Parathyroid adenoma (tissue), 2 donors: ENCODE results near the gene EEF1AKMT2.

Source experiments
- H2AFZ ChIP-seq: fragments of 300-600 bp; sonication (generic); one replicate; pipeline ENCODE4 v1.7.0; 2017; ENCODE audit warnings: antibody characterized with exemption, mild to moderate bottlenecking
- H3K27ac ChIP-seq: fragments of 300-600 bp; sonication (generic); one replicate; pipeline ENCODE4 v1.7.0; 2017
- H3K27me3 ChIP-seq: fragments of 300-600 bp; sonication (generic); one replicate; pipeline ENCODE4 v1.7.0; 2017; ENCODE audit warnings: low read length; ENCODE audit not compliant: control insufficient read depth, insufficient read depth
- H3K36me3 ChIP-seq: fragments of 300-600 bp; sonication (generic); one replicate; pipeline ENCODE4 v1.7.0; 2017; ENCODE audit warnings: low read length; ENCODE audit not compliant: control insufficient read depth, insufficient read depth
- H3K4me1 ChIP-seq: fragments of 300-600 bp; sonication (generic); one replicate; pipeline ENCODE4 v1.7.0; 2017; ENCODE audit warnings: control low read depth
- H3K4me2 ChIP-seq: fragments of 300-600 bp; sonication (generic); one replicate; pipeline ENCODE4 v1.7.0; 2017; ENCODE audit warnings: low read length
- H3K4me3 ChIP-seq: fragments of 300-600 bp; sonication (generic); one replicate; pipeline ENCODE4 v1.7.0; 2017; ENCODE audit warnings: low read depth, low read length
- H3K79me2 ChIP-seq: fragments of 300-600 bp; sonication (generic); one replicate; pipeline ENCODE4 v1.7.0; 2017; ENCODE audit warnings: control low read depth
- H3K9ac ChIP-seq: fragments of 300-600 bp; sonication (generic); one replicate; pipeline ENCODE4 v1.7.0; 2017; ENCODE audit warnings: mild to moderate bottlenecking
- H3K9me3 ChIP-seq: fragments of 300-600 bp; sonication (generic); one replicate; pipeline ENCODE4 v1.7.0; 2017; ENCODE audit warnings: low read length; ENCODE audit not compliant: control insufficient read depth
- CTCF ChIP-seq: fragments of 300-600 bp; sonication (generic); IDR thresholded peaks from one replicate; pipeline ENCODE4 v1.7.0; 2017; ENCODE audit warnings: antibody characterized with exemption, mild to moderate bottlenecking
- donor health status: primary hyperparathyroidism.

EEF1AKMT2 gene

GRCh38 chr10:124739986-124740368 lies 51.7 kb downstream of the EEF1AKMT2 start:
- Histone ChIP-seq H3K27ac (peak overlapping the region; percentile 5), H3K4me2 (no peak overlapping the region), H2AFZ (no peak overlapping the region), H3K4me1 (peaks cover 52% of the 10 kb centered on the region), H3K27me3 (no peaks in the 10 kb centered on the region), H3K79me2 (peaks cover 43% of the 10 kb centered on the region), H3K9ac (no peak overlapping the region), H3K4me3 (no peak overlapping the region), H3K36me3 (no peaks in the 10 kb centered on the region), H3K9me3 (no peaks in the 10 kb centered on the region)
- no peak for TF ChIP-seq CTCF

- H3K4me3 ChIP-seq, result no peak overlapping the region
- no peak overlapping the region for H3K27ac ChIP-seq
- H3K4me2 ChIP-seq, result no peak overlapping the region
- H3K9ac ChIP-seq, result no peak overlapping the region
- H3K4me1 ChIP-seq, result peaks cover 51% of the 10 kb centered on the region
- H3K27me3 ChIP-seq, result no peaks in the 10 kb centered on the region
- H3K36me3 ChIP-seq, result no peaks in the 10 kb centered on the region
- no peaks in the 10 kb centered on the region for H3K9me3 ChIP-seq
- no peak overlapping the region for H2AFZ ChIP-seq
- peaks cover 47% of the 10 kb centered on the region for H3K79me2 ChIP-seq
- TF ChIP-seq CTCF, result no peak
These were observed 52.4 kb downstream of the EEF1AKMT2 start for GRCh38 chr10:124739119-124739921.

GRCh38 chr10:124738441-124738840 lies 53.2 kb downstream of the EEF1AKMT2 start:
- Histone ChIP-seq H3K27me3 (no peaks in the 10 kb centered on the region), H3K4me2 (no peak overlapping the region), H2AFZ (no peak overlapping the region), H3K9me3 (no peaks in the 10 kb centered on the region), H3K4me1 (peaks cover 60% of the 10 kb centered on the region), H3K79me2 (peaks cover 49% of the 10 kb centered on the region), H3K9ac (no peak overlapping the region), H3K27ac (no peak overlapping the region), H3K4me3 (no peak overlapping the region), H3K36me3 (no peaks in the 10 kb centered on the region)
- no peak for TF ChIP-seq CTCF

GRCh38 chr10:124737708-124738107 lies 54.0 kb downstream of the EEF1AKMT2 start:
- no peak for TF ChIP-seq CTCF
- Histone ChIP-seq H2AFZ (no peak overlapping the region), H3K79me2 (peaks cover 49% of the 10 kb centered on the region), H3K4me3 (no peak overlapping the region), H3K27ac (peak overlapping the region; percentile 66), H3K4me2 (no peak overlapping the region), H3K36me3 (no peaks in the 10 kb centered on the region), H3K9ac (no peak overlapping the region), H3K9me3 (no peaks in the 10 kb centered on the region), H3K27me3 (no peaks in the 10 kb centered on the region), H3K4me1 (peaks cover 67% of the 10 kb centered on the region)

GRCh38 chr10:124737221-124737620 lies 54.5 kb downstream of the EEF1AKMT2 start:
- no peak overlapping the region for H3K4me3 ChIP-seq
- H3K4me1 ChIP-seq, result peaks cover 70% of the 10 kb centered on the region
- no peak overlapping the region for H2AFZ ChIP-seq
- no peak overlapping the region for H3K4me2 ChIP-seq
- no peaks in the 10 kb centered on the region for H3K9me3 ChIP-seq
- peaks cover 52% of the 10 kb centered on the region for H3K79me2 ChIP-seq
- no peaks in the 10 kb centered on the region for H3K27me3 ChIP-seq
- H3K27ac ChIP-seq, result peak overlapping the region; percentile 66
- H3K9ac ChIP-seq, result no peak overlapping the region
- no peak for TF ChIP-seq CTCF
- no peaks in the 10 kb centered on the region for H3K36me3 ChIP-seq
